HG03565 (cell line): ENCODE results near the gene CCM2L.

Experiments used
- ATAC-seq: cut with Tn5 transposase; IDR thresholded peaks from one replicate; pipeline ENCODE4 v1.9.1; 2021; ENCODE audit warnings: mild to moderate bottlenecking, moderate library complexity; ENCODE audit not compliant: unreplicated experiment

Gene CCM2L

GRCh38 chr20:32010101-32010500 is at the start of gene CCM2L:
Gene CCM2L (plus strand): TSS chr20:32010438. CDS start chr20:32010455, 17 bp downstream.
- no peak for ATAC-seq

GRCh38 chr20:31962761-31963160 is 47.5 kb upstream of the CCM2L start:
- ATAC-seq, result no peak

GRCh38 chr20:31963889-31964288 is 46.3 kb upstream of the CCM2L start:
- ATAC-seq, result no peak

- ATAC-seq, result no peak
These were observed 43.1 kb upstream of the CCM2L start for GRCh38 chr20:31966991-31967655.

- no peak for ATAC-seq
These were observed 42.4 kb upstream of the CCM2L start, which contains the start of gene XKR7 for GRCh38 chr20:31967830-31968249. Gene XKR7 (plus strand): TSS chr20:31968151. CDS start chr20:31968176, 25 bp downstream.

DNA sequence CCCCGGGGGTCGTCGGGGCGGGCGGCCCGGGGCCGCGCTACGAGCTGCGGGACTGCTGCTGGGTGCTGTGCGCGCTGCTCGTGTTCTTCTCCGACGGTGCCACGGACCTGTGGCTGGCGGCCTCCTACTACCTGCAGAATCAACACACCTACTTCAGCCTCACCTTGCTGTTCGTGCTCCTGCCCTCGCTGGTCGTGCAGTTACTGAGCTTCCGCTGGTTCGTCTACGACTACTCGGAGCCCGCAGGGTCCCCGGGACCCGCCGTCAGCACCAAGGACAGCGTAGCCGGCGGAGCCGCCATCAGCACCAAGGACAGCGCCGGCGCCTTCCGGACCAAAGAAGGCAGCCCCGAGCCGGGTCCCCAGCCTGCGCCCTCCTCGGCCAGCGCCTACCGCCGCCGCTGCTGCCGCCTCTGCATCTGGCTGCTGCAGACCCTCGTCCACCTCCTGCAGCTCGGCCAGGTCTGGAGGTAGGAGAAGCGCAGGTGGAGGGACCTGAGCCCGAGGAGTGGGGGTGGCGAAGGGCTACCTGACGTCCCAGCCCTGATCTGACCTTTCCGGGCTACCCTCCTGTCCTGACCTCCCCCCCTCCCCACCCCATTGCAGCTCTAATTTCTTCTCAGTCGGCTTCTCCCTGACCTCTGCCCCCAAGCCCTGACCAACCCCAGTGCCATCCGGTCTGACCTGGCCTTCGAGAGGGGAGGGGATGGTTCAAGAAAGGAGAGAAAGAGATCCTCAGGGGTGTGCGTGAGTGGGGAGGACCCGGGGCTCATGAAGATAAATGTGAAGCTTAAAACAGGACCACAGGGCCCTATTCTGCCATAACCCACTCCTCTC is 41.7 kb upstream of the CCM2L start:
- ATAC-seq, result no peak

DNA sequence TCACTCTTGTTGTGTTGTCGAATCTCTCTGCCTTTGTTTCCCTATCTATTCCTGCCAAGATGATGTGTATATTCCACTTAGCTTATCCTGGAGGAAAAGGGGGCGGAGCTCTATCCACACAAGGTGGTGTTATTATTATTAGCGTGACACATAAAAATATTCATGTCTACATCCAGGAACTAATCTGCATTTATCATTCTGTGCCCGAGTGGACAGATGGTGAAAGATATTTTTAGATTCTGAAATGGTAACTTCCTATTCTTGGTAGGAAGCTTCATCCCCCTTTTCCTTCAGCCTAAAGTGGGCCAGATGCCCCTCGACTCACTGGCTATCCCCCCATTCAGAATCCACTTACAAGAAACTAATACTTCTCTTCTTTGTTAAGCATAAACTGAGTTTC is 40.2 kb upstream of the CCM2L start:
- no peak for ATAC-seq

- ATAC-seq, result no peak
These were observed 37.7 kb upstream of the CCM2L start for GRCh38 chr20:31972471-31973021.

DNA sequence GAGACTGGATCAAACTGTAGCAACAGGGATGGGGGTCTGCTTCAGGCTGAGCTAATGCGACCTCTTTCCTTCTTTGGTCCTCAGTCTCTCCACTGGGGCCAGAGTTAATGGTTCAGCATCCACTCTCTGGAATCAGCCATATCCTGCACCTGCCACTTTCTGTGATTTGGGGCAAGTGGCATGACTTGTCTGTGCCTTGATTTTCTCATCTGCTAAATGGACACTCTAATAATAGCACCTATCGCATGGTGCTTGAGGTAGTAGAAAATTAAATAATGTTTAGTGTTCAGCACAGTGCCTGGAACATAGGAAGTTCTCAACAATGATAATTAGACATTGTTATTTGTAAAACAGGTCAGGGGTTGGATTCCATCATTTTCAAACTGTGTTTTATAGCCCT is 35.9 kb upstream of the CCM2L start:
- no peak for ATAC-seq

GRCh38 chr20:31974951-31975487 is 35.2 kb upstream of the CCM2L start:
- ATAC-seq, result no peak

DNA sequence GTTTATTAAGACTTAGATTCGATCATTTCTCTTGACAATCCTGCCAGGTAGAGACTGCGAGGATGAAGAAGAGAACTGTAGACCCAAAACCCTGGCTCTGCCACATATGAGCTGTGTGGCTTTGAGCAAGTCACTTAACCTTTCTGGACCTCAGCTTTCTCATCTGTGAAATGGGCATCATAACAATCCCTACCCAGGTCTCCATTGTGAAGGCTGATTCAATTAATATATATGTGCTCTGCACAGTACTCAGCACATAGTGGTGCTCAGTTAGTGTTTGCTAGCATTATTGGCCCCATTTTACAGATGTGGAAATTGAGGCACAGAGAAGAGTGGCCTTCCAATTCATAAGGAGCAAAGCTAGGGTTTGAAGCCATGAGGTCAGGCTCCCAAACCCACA is 34.4 kb upstream of the CCM2L start:
- ATAC-seq, result no peak

GRCh38 chr20:31977080-31977479 is 33.2 kb upstream of the CCM2L start:
- no peak for ATAC-seq

DNA sequence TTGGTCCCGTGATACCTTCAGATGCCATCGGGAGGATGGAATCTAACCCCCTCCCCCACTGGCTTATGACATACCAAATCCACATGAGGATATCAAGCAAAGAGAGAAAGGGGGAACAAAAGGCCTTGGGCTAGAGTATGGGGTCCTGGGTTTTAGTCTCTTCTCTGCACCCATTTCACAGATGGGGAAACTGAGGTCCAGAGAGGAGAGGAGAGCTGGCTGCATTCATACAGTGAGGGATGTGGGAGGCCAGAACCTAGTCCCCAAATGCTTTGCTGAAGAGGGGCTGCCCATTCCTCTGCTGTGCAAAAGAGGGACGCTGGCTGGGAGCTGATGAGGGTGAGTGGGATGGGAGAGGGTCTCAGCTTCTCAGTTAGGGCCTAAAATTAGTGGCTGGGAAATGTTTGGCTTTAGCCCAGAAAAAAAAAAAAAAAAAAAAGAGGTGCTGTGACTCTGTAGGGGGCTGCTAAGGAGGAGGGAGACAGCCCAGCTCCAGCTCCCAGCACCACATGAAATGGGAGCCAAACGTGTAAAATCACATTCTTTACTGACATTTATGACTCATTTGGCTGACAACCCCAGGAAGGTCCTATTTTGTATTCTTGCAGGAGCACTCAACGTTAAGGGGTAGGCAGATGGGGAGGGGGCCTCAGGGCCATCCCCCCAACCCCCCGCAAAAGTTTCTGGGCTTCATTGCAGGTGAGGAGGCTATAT is 30.4 kb upstream of the CCM2L start:
- no peak for ATAC-seq

DNA sequence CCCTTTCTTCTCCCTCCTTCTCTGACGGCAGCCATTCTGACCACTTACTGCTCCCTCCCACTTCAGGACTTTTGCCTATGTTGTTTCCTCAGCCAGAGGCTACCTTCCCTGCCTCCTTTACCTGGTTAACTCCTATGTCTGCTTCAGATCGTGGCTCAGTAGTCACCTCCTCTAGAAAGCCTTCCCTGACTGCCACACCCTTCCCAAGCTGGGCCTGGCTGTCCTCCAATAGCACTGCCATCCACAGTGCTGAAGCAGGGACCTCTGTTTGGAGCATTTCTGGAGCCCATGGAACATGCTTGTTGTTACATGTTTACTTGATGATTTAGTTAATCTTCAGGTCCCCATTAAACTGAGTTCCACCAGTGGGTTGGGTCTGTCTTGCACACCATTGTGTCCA is 28.5 kb upstream of the CCM2L start:
- no peak for ATAC-seq

- no peak for ATAC-seq
These were observed 25.2 kb upstream of the CCM2L start for GRCh38 chr20:31984981-31985471.

DNA sequence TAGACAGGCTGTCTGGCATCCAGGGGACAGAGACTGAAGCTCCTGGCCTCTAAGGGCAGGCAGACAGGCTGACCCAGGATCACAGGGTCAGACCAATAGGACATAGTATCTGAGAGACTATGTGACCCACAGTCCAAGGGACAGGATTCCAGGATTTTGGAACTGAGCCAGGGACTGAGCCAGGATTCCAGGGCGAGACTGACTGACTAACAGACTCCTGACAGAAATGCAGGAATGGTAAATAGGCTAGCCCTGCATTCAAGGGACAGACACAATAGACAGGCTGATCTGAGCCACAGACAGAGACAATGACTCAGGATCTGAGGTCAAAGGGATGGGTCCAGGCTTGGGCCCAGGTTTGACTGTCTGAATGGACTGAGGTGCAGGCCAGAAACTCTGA is 22.5 kb upstream of the CCM2L start:
- ATAC-seq, result no peak

- ATAC-seq, result no peak
These were observed 21.7 kb upstream of the CCM2L start for GRCh38 chr20:31988430-31989015.

DNA sequence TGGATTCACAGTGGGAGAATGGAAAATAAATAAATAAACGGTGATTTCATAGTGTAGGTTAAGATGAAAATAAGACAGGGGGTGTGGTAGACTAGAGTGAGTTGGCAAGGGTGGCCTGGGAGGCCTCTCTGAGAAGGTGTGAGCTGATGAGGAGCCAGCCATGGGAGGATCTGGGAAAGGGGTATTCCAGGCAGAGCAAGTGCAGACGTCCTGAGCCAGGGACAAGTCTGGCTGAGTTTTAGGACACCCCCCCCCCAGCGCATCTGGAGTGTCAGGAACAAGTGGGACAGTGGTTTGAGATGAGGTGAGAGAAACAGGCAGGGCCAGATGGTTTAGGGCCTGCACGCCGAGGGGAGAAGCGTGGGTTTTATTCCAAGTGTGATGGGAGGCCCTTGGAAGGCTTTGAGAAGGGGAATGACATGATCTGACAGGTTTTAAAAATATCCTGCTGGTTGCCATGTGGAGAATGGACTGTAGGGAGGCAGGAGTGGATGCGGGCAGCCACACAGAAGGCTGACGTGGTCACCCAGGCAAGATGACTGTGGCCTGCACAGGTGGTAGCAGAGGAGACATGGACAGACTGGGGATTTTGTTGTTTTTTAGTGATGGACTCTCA is 21.1 kb upstream of the CCM2L start:
- no peak for ATAC-seq

DNA sequence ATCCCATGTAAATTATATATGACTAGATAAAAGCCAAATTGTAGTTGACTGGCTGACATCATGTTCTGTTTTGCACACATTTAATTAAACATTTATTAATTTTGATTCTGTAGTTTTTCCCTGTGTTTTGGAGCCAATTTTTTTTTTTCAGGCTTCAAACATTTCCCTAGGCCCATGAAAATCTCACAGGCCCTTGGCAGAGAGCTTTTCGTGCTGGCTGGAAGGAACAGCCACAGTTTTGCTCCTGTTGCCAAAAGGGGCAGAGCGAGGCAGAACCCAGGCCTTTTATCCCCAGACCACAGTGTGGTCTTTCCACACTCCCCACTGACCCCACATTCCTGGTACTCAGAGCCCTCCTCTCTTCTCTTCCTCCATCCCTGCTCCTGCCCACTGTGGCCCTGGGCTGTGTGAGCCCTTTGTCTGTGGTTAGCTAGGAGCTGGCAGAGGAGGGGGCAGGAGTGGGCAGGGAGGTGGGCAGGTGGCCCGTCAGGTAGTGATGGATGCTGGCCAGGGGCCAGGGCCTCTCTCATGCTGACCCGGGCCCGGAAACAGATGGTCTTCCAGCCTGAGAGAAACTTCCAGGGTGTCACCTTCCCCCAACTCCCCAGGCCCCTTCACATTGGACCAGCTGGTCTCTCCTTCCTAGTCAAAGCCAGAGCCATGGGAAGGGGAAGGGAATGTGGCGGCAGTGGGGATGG is 19.4 kb upstream of the CCM2L start:
- ATAC-seq, result no peak

GRCh38 chr20:31991339-31991705 is 18.9 kb upstream of the CCM2L start:
- ATAC-seq, result no peak
